Measurements from ENCODE around the gene PCDH15.

Gene PCDH15

GRCh38 chr10:54368984-54369383, 432.0 kb downstream of the PCDH15 start:
- DNase-seq, result no peak

GRCh38 chr10:54363390-54363789, 437.6 kb downstream of the PCDH15 start:
- no peak for DNase-seq

- no peak for DNase-seq
Measured at GRCh38 chr10:54342058-54342457, 459.0 kb downstream of the PCDH15 start.

GRCh38 chr10:54335296-54335695, 465.7 kb downstream of the PCDH15 start:
- DNase-seq, result no peak

GRCh38 chr10:54319341-54319740, 481.7 kb downstream of the PCDH15 start:
- no peak for DNase-seq

DNA sequence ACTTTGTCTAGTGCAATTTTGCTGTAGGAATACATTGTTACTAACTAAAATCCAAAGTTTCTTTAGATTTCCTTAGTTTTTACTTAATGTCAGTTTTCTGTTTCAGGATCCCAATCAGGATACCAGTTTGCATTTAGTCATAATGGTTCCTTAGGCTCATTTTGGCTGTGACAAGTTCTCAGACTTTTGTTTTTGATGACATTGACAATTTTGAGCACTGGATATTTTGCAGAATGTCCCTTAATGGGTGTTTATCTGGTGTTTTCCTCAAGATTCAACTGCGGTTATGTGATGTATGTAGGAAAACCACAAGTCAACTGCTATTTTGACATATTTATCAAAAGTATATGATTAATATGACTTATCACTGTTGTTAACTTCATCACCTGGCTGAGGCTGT, 482.6 kb downstream of the PCDH15 start:
- DNase-seq, result no peak

GRCh38 chr10:54314430-54314829, 486.6 kb downstream of the PCDH15 start:
- DNase-seq, result no peak

GRCh38 chr10:54284526-54285193, 516.4 kb downstream of the PCDH15 start:
- no peak for DNase-seq

GRCh38 chr10:54282012-54282411, 519.0 kb downstream of the PCDH15 start:
- DNase-seq, result no peak

GRCh38 chr10:54266395-54266794, 534.6 kb downstream of the PCDH15 start:
- DNase-seq, result no peak

- no peak for DNase-seq
Measured at GRCh38 chr10:54262726-54263125, 538.3 kb downstream of the PCDH15 start.

- no peak for DNase-seq
Measured at GRCh38 chr10:54259104-54259503, 541.9 kb downstream of the PCDH15 start.

GRCh38 chr10:54234832-54235231, 566.2 kb downstream of the PCDH15 start:
- no peak for DNase-seq

DNA sequence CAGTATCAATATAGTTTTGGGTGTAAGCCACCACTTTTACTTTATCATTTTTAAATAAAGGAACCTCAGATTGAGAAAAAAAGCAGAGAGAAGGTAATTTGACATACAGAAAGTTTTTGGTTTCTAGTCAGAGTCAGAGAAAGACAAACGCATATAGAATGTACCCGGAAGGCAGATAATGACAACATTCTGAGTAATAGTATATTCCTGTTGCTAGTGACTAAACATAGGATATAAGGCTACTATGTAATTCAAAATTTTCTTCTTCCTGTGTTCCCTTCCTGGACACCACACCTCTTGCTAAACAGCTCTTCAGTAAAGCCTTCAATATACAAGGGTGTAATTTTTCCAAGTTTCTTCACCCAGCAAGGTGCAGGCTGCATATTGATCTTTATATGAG, 597.6 kb downstream of the PCDH15 start:
- DNase-seq, result no peak

GRCh38 chr10:54198051-54198450, 603.0 kb downstream of the PCDH15 start:
- DNase-seq, result no peak

GRCh38 chr10:54194806-54195205, 606.2 kb downstream of the PCDH15 start:
- no peak for DNase-seq

DNA sequence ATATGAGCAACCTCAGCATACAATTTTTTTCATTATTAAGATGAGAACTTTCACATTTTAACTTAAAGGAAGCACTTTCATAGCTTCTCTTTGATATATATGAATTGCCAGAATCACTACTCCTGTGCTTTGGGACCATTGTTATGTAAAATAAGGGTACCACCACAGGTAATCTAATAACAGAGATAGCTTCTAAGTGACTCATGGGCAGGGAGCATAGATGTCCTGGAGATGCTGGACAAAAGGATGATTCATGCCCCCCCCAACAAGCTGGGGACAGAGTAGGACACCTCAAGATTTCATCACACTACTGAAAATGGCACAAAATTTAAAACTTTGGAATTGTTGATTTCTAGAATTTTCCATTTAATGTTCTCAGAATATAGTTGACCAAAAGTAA, 641.1 kb downstream of the PCDH15 start:
- DNase-seq, result no peak

- DNase-seq, result no peak
Measured at GRCh38 chr10:54148508-54148907, 652.5 kb downstream of the PCDH15 start.

DNA sequence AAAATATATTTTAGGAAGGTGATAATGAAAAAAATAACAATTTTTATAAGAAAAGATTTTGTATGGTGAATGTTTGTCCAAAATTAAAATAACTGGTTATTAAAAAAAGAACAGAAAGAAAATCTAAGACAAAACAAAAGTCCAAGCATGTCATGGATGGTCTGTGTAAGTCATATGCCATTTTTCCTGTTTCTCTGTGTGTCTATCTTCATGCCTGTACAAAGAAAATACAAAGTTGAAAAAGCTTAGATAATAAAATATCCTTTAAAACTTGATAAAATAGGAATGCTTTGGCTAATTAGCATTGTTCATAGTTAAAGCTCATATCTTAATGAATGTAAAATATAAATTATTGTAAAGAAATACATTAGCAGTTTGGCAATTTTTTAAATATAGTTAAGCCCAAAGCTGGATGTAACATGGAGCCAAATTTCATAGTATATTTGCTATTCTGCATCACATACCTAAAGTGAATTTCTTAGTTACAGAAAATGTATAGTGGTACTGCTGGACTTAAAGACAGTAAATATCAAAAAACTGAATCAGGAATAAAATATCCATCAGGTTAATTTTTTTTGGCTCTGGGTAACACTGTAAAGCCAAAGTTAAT, 661.1 kb downstream of the PCDH15 start:
- no peak for DNase-seq

DNA sequence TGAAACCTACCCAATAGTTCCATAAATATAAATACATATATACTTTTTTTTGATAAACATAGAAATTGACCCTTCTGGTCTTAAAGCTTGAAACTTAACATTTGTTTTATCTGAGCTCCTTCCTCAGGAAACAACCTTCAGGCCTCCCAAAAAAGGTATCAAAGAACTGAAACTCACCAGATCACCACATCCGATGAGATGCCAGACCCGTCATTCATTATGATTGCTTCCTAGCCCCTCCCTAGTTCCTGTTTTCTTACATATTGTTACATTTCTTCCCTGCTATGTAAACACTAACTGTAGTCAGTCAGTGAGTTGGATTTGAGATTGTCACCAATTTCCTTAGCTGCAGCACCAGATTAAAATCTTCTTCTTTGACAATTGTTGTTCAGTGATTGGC, 663.6 kb downstream of the PCDH15 start:
- DNase-seq, result no peak

DNA sequence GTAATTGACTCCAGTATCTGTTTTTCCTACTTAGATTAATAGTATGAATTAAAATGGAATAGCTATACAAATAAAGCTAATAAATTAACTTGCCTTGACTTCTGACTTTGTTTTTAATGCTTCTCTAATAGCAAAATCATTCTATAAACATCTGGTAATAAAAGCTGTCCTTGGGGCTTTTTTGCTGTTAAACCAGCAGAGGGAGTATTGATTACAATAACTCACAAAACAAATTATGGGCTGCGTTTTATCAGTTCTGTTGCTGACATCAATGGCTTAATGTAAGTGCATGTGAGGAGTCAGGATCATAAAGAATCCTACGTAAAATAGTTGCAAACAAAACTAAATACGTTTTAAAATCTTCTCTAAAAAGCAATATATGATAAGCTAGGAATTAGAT, 667.8 kb downstream of the PCDH15 start:
- no peak for DNase-seq

DNA sequence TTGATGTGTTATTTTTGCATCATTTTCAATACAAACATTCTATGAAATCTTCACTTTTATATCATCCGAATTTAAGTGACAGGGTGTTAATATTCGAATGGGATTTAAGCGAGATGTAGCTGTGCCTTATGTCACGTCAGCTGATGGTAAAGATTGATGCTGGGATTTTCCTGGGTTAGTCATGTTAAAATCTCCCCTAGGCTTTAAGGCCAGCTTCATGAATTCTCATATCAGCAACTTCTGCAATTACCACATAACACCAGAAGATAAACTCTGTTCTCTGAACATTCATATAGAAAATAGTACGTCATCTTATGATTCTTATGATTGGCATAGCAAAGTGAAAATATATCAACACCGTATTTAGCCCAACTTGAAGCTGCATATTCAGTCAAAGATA, 669.2 kb downstream of the PCDH15 start:
- DNase-seq, result no peak

DNA sequence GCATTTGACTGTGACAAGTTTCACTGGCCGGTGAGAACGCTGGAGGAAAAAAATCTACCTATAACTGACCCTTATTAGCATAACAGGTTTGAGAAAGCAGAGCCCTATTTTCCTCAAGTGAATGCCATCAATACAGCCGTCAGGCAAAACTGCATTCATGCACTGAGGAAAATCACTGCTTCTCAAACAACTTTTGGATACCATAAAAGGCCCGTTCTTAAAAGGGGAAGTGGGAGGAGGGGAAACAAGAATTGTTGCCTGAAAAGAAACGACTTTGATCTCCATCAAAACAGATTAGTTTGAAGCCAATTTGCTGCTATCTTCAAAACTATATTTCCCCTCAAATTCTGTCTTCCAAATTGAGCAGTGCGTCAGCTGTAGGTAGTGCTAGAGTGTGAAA, 670.6 kb downstream of the PCDH15 start:
- DNase-seq, result no peak

GRCh38 chr10:54125098-54125747, 675.8 kb downstream of the PCDH15 start:
- DNase-seq, result no peak

Measured in T-helper 2 cell (primary cell).